Uterus (tissue), 4 donors: ENCODE measurements around the gene ABI3BP. TPM values are rescaled to one million over a fixed set of nuclear protein-coding genes. Genes with fewer than 3 reads are reported as not detected.
A peak's percentile ranks its signal among the peaks of the same experiment; 100 is the strongest.

Experiments used
- DNase-seq, 2 donors: peaks; one replicate each; pipeline ENCODE4 v3.0.0-alpha.2; 2019 to 2020
- H3K27ac ChIP-seq, 2 donors: fragments of 200-600 bp; sonication (generic); 1 replicate in 1 of 2; 2 replicates in 1 of 2; pipeline ENCODE4 v1.5.1; 2016 to 2018
- H3K27me3 ChIP-seq, 2 donors: fragments of 200-600 bp; sonication (generic); one replicate each; pipeline ENCODE4 v1.5.1; 2018 to 2019; ENCODE audit warnings: control low read depth in 1 of 2
- H3K36me3 ChIP-seq, 2 donors: fragments of 200-600 bp; sonication (generic); one replicate each; pipeline ENCODE4 v1.5.1; 2019; ENCODE audit warnings: control low read depth in 1 of 2
- H3K4me1 ChIP-seq, 2 donors: fragments of 200-600 bp; sonication (generic); one replicate each; pipeline ENCODE4 v1.5.1; 2018 to 2019; ENCODE audit warnings: control low read depth in 1 of 2
- H3K4me3 ChIP-seq, 2 donors: fragments of 200-600 bp; sonication (generic); 1 replicate in 1 of 2; 2 replicates in 1 of 2; pipeline ENCODE4 v1.5.1; 2018 to 2019; ENCODE audit warnings: mild to moderate bottlenecking in 1 of 2
- H3K9me3 ChIP-seq, 2 donors: fragments of 200-600 bp; sonication (generic); one replicate each; pipeline ENCODE4 v1.5.1; 2019; ENCODE audit warnings: control low read depth in 1 of 2
- CTCF ChIP-seq, 4 experiments: fragments of 200-600 bp in 2 of 4; fragments of 450-650 bp in 2 of 4; sonication (generic) in 2 of 4; IDR thresholded peaks; one replicate each; pipeline ENCODE4 v1.5.1; 2016 to 2019; ENCODE audit warnings: antibody characterized with exemption in 4 of 4, mild to moderate bottlenecking in 2 of 4, moderate library complexity in 1 of 4
- POLR2A ChIP-seq, 2 donors: fragments of 450-650 bp; IDR thresholded peaks; one replicate each; pipeline ENCODE4 v1.6.1; 2016; ENCODE audit warnings: antibody characterized with exemption in 2 of 2, mild to moderate bottlenecking in 1 of 2, moderate library complexity in 1 of 2
- intact Hi-C: fragments of 100-400 bp; cut with DNase I; formaldehyde crosslinking; loops from one replicate; pipeline ENCODE4 v1.15.1; 2023; ENCODE audit warnings: low total_unique reads
- total RNA-seq, 4 donors: library from RNA; depleted of rRNA in 3 of 4; stranded (reverse); fragments of >200 nt in 3 of 4; gene quantifications; one replicate each; pipeline versions ENCODE4 v1.1.0 to v1.2.4, GENCODE V29; 2014 to 2023
- donor health status: DM: yes; HTN: yes; CAD: no.

ABI3BP gene
- total RNA-seq, 4 donors from 2014 or later: 38.8 to 156 (median 89.2) TPM

GRCh38 chr3:100880845-100881244 is 112.4 kb downstream of the ABI3BP start:
- Histone ChIP-seq H3K4me1 (no peaks in the 10 kb centered on the region), H3K27ac (no peak overlapping the region), H3K27me3 (no peaks in the 10 kb centered on the region), H3K4me3 (no peak overlapping the region), H3K36me3 (no peaks in the 10 kb centered on the region), H3K9me3 (no peaks in the 10 kb centered on the region)
- intact Hi-C loops: no loop called here
- TF ChIP-seq POLR2A (IDR thresholded peaks at IDR 0.05): no peak
- TF ChIP-seq CTCF (IDR thresholded peaks at IDR 0.05): no peak
- DNase-seq: no peak

- TF ChIP-seq CTCF (IDR thresholded peaks at IDR 0.05): no peak
- no peak for TF ChIP-seq POLR2A (IDR thresholded peaks at IDR 0.05)
- intact Hi-C loops: no loop called here
- DNase-seq: peak in 1 of 2 donors; percentile 27
- H3K9me3 ChIP-seq: no peaks in the 10 kb centered on the region
- H3K4me3 ChIP-seq: no peak overlapping the region
- no peaks in the 10 kb centered on the region for H3K36me3 ChIP-seq
- no peaks in the 10 kb centered on the region for H3K27me3 ChIP-seq
- H3K4me1 ChIP-seq: peaks cover 0 to 3% of the 10 kb centered on the region in 2 donors
- H3K27ac ChIP-seq: peak overlapping the region in 1 of 2 donors; percentile 13
Measured at GRCh38 chr3:100880072-100880471, 113.1 kb downstream of the ABI3BP start.

GRCh38 chr3:100879195-100879810 is 113.9 kb downstream of the ABI3BP start:
- no peaks in the 10 kb centered on the region for H3K9me3 ChIP-seq
- H3K4me3 ChIP-seq: no peak overlapping the region
- no peaks in the 10 kb centered on the region for H3K36me3 ChIP-seq
- no peak overlapping the region for H3K27ac ChIP-seq
- H3K27me3 ChIP-seq: no peaks in the 10 kb centered on the region
- DNase-seq: no peak
- intact Hi-C loops: no loop called here
- H3K4me1 ChIP-seq: peaks cover 0 to 3% of the 10 kb centered on the region in 2 donors
- no peak for TF ChIP-seq CTCF (IDR thresholded peaks at IDR 0.05)
- no peak for TF ChIP-seq POLR2A (IDR thresholded peaks at IDR 0.05)

- no peak for DNase-seq
- TF ChIP-seq POLR2A (IDR thresholded peaks at IDR 0.05) (no peak), CTCF (IDR thresholded peaks at IDR 0.05) (no peak)
Measured at GRCh38 chr3:100877286-100877685, 115.9 kb downstream of the ABI3BP start.

GRCh38 chr3:100875239-100875638 is 118.0 kb downstream of the ABI3BP start:
- Histone ChIP-seq H3K27ac (no peak overlapping the region), H3K4me3 (no peak overlapping the region), H3K9me3 (no peaks in the 10 kb centered on the region), H3K27me3 (no peaks in the 10 kb centered on the region), H3K4me1 (peaks cover 0 to 3% of the 10 kb centered on the region in 2 donors), H3K36me3 (no peaks in the 10 kb centered on the region)
- intact Hi-C loops: no loop called here
- peak; percentile 30 to 41 for DNase-seq
- TF ChIP-seq POLR2A (IDR thresholded peaks at IDR 0.05) (no peak), CTCF (IDR thresholded peaks at IDR 0.05) (no peak)

More at GRCh38 chr3:100877286-100877685, 115.9 kb downstream of the ABI3BP start:
- Histone ChIP-seq H3K27ac (no peak overlapping the region), H3K4me1 (peaks cover 0 to 3% of the 10 kb centered on the region in 2 donors), H3K9me3 (no peaks in the 10 kb centered on the region), H3K36me3 (no peaks in the 10 kb centered on the region), H3K27me3 (no peaks in the 10 kb centered on the region), H3K4me3 (no peak overlapping the region)
- intact Hi-C loops: no loop called here
